ENCODE data around the gene PAEP.

DNA sequence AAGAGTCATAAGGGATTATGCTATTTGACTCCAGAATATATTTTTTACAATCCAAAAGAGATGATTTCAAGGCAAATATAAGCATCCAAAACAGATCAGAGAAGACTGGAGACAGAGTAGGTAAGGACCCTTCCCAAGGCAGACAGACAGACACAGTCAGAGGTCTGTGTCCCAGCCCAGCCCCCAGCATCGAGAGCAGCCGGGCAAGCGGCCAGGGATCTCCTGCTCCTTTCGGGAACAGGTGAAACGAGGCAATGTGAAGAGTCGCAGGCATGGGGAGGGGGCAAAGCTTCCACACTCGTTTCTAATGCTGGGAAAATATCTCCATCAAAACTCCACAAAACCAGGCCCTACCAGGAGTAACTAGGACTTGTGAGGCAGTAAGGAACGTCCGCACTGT is 5.8 kb downstream of the PAEP start:
- TF ChIP-seq, protein P1, sequence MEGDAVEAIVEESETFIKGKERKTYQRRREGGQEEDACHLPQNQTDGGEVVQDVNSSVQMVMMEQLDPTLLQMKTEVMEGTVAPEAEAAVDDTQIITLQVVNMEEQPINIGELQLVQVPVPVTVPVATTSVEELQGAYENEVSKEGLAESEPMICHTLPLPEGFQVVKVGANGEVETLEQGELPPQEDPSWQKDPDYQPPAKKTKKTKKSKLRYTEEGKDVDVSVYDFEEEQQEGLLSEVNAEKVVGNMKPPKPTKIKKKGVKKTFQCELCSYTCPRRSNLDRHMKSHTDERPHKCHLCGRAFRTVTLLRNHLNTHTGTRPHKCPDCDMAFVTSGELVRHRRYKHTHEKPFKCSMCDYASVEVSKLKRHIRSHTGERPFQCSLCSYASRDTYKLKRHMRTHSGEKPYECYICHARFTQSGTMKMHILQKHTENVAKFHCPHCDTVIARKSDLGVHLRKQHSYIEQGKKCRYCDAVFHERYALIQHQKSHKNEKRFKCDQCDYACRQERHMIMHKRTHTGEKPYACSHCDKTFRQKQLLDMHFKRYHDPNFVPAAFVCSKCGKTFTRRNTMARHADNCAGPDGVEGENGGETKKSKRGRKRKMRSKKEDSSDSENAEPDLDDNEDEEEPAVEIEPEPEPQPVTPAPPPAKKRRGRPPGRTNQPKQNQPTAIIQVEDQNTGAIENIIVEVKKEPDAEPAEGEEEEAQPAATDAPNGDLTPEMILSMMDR (IDR thresholded peaks at IDR 0.05) = no peak
- TF ChIP-seq POLR2A (IDR thresholded peaks at IDR 0.05) (no peak), POLR2AphosphoS5 (IDR thresholded peaks at IDR 0.05) (no peak)
